Adrenal gland (tissue), 5 donors: Measurements from ENCODE around the gene SH3BP2.

Experiments
- POLR2A ChIP-seq, 2 donors: fragments of 450-650 bp; IDR thresholded peaks; one replicate each; pipeline ENCODE4 v1.6.1; 2017; ENCODE audit warnings: antibody characterized with exemption in 2 of 2, mild to moderate bottlenecking in 2 of 2, moderate library complexity in 1 of 2
- TF ChIP-seq, protein P1 (sequence below), 6 experiments: fragments of 450-650 bp in 4 of 6; fragments of 200-600 bp in 2 of 6; sonication (generic) in 1 of 6; IDR thresholded peaks; 1 replicate in 5 of 6; 2 replicates in 1 of 6; pipeline versions ENCODE4 v1.5.1 to v1.8.0; 2016 to 2021; ENCODE audit warnings: antibody characterized with exemption in 6 of 6, mild to moderate bottlenecking in 2 of 6, moderate library complexity in 1 of 6
- donor health status: DM: no; HTN: no; CAD: no.

DNA sequence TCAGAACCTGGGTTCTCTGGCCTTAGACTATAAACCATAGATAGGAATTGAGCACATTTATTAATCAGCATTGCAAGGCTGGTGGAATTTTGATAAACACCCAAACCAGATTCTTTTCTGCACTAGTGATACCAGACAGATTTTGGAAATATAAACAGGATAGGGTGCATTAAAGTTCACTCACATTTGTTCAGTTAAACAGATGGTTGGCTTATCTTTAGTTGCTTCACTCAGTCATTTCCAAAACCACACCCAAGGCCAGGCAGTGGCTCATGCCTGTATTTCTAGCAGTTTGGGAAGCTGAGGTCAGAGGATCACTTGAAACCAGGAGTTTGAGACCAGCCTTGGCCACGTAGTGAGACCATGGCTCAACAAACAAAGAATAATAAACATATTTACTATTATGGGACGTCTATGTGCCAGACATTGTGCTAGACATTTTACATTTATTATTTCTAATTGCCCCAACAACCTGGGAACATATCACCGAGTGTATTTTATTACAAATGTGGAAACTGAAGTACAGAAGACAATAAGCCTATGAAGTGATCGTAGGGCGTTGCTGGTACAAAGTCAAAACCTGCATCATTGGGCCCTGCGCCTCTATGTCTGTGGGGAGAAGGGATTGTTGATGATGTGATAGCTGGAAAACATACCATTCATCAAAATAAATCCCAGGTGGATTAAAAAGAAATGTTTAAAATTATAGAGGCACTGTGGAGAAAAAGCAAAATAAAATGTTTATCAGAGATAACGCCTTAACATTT, 65.7 kb downstream of the SH3BP2 start:
- TF ChIP-seq, protein P1, sequence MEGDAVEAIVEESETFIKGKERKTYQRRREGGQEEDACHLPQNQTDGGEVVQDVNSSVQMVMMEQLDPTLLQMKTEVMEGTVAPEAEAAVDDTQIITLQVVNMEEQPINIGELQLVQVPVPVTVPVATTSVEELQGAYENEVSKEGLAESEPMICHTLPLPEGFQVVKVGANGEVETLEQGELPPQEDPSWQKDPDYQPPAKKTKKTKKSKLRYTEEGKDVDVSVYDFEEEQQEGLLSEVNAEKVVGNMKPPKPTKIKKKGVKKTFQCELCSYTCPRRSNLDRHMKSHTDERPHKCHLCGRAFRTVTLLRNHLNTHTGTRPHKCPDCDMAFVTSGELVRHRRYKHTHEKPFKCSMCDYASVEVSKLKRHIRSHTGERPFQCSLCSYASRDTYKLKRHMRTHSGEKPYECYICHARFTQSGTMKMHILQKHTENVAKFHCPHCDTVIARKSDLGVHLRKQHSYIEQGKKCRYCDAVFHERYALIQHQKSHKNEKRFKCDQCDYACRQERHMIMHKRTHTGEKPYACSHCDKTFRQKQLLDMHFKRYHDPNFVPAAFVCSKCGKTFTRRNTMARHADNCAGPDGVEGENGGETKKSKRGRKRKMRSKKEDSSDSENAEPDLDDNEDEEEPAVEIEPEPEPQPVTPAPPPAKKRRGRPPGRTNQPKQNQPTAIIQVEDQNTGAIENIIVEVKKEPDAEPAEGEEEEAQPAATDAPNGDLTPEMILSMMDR (IDR thresholded peaks at IDR 0.05), result no peak
- TF ChIP-seq POLR2A (IDR thresholded peaks at IDR 0.05), result no peak
